Measurements from ENCODE around the gene IL17RD. TPM values are rescaled to one million over a fixed set of nuclear protein-coding genes. Genes with fewer than 3 reads are reported as not detected.

The IL17RD gene
- total RNA-seq, 1 experiment from 2014 or later, result 3.5 TPM

GRCh38 chr3:57169108-57169507 lies 4.0 kb upstream of the IL17RD start:
- DNase-seq (ENCODE audit: low read depth, low spot score), result no peak
- ChIA-PET CTCF (interaction anchor here (0.5 kb wide), 1 partner anchor 10 kb away, joined by 3 read pairs; no protein-coding TSS in a partner anchor), POLR2A (no interaction called here)
- in situ Hi-C loops (cut with HindIII; ENCODE audit: low pct_unique_long_range_greater_than_20kb, low sequenced_read_pairs) (no loop called here), intact Hi-C loops (cut with micrococcal nuclease; ENCODE audit: unreplicated experiment) (no loop called here)
- H3K27me3 ChIP-seq (ENCODE audit: control insufficient read depth, insufficient read depth, low read length), result no peaks in the 10 kb centered on the region
- peaks cover 2% of the 10 kb centered on the region; the same call in 1 of the 2 replicates for H3K4me1 ChIP-seq (ENCODE audit: control insufficient read depth, insufficient read depth, low read length)
- H3K9me3 ChIP-seq (ENCODE audit: control insufficient read depth, insufficient read depth, low read depth, low read length), result no peaks in the 10 kb centered on the region
- no peak overlapping the region for H3K27ac ChIP-seq (ENCODE audit: low read length)
- ATAC-seq, result no peak
- H3K36me3 ChIP-seq (ENCODE audit: control insufficient read depth, insufficient read depth, low read length), result no peaks in the 10 kb centered on the region
- BruUV-seq (replicated peaks), result no TSS peak
- H3K4me3 ChIP-seq (ENCODE audit: low read depth in 2 of 2, low read length in 2 of 2), result no peak overlapping the region
- TF ChIP-seq TCF7L2 (IDR thresholded peaks at IDR 0.05; ENCODE audit: low read depth, low read length), result no peak
- TF ChIP-seq SIN3A (IDR thresholded peaks at IDR 0.05; ENCODE audit: borderline replicate concordance, insufficient read depth, low read depth, low read length), result no peak
- no peak for TF ChIP-seq CTCF (IDR thresholded peaks at IDR 0.05)
- TF ChIP-seq REST (IDR thresholded peaks at IDR 0.05; ENCODE audit: insufficient read depth in 1 of 2, low read depth in 2 of 2, low read length in 1 of 2), result no peak
- TF ChIP-seq POLR2AphosphoS5 (IDR thresholded peaks at IDR 0.05; ENCODE audit: low read depth, low read length), result no peak

GRCh38 chr3:57168151-57168550 lies 3.0 kb upstream of the IL17RD start:
- Histone ChIP-seq H3K9me3 (ENCODE audit: control insufficient read depth, insufficient read depth, low read depth, low read length) (no peaks in the 10 kb centered on the region), H3K27ac (ENCODE audit: low read length) (no peak overlapping the region), H3K4me3 (ENCODE audit: low read depth in 2 of 2, low read length in 2 of 2) (no peak overlapping the region), H3K36me3 (ENCODE audit: control insufficient read depth, insufficient read depth, low read length) (no peaks in the 10 kb centered on the region), H3K4me1 (ENCODE audit: control insufficient read depth, insufficient read depth, low read length) (peaks cover 2% of the 10 kb centered on the region; the same call in 1 of the 2 replicates), H3K27me3 (ENCODE audit: control insufficient read depth, insufficient read depth, low read length) (no peaks in the 10 kb centered on the region)
- ATAC-seq (no peak), DNase-seq (ENCODE audit: low read depth, low spot score) (no peak)
- ChIA-PET CTCF (no interaction called here), POLR2A (no interaction called here)
- TF ChIP-seq CTCF (IDR thresholded peaks at IDR 0.05), result no peak
- no TSS peak for BruUV-seq (replicated peaks)
- intact Hi-C loops (cut with micrococcal nuclease; ENCODE audit: unreplicated experiment) (no loop called here), in situ Hi-C loops (cut with HindIII; ENCODE audit: low pct_unique_long_range_greater_than_20kb, low sequenced_read_pairs) (no loop called here)

GRCh38 chr3:57166660-57167059 lies 1.5 kb upstream of the IL17RD start:
- BruUV-seq (replicated peaks), result no TSS peak
- no peak overlapping the region for H3K27ac ChIP-seq (ENCODE audit: low read length)
- no peaks in the 10 kb centered on the region for H3K36me3 ChIP-seq (ENCODE audit: control insufficient read depth, insufficient read depth, low read length)
- POLR2A ChIA-PET, result no interaction called here
- ATAC-seq, result no peak
- intact Hi-C loops (cut with micrococcal nuclease; ENCODE audit: unreplicated experiment), result no loop called here
- DNase-seq (ENCODE audit: low read depth, low spot score), result no peak
- in situ Hi-C loops (cut with HindIII; ENCODE audit: low pct_unique_long_range_greater_than_20kb, low sequenced_read_pairs), result no loop called here
- H3K4me1 ChIP-seq (ENCODE audit: control insufficient read depth, insufficient read depth, low read length), result peaks cover 2% of the 10 kb centered on the region; the same call in 1 of the 2 replicates
- CTCF ChIA-PET, result no interaction called here
- H3K9me3 ChIP-seq (ENCODE audit: control insufficient read depth, insufficient read depth, low read depth, low read length), result no peaks in the 10 kb centered on the region
- no peak for TF ChIP-seq POLR2AphosphoS5 (IDR thresholded peaks at IDR 0.05; ENCODE audit: low read depth, low read length)
- no peak for TF ChIP-seq REST (IDR thresholded peaks at IDR 0.05; ENCODE audit: insufficient read depth in 1 of 2, low read depth in 2 of 2, low read length in 1 of 2)
- no peak for TF ChIP-seq SIN3A (IDR thresholded peaks at IDR 0.05; ENCODE audit: borderline replicate concordance, insufficient read depth, low read depth, low read length)
- no peak for TF ChIP-seq TCF7L2 (IDR thresholded peaks at IDR 0.05; ENCODE audit: low read depth, low read length)
- TF ChIP-seq CTCF (IDR thresholded peaks at IDR 0.05), result no peak
- no peaks in the 10 kb centered on the region for H3K27me3 ChIP-seq (ENCODE audit: control insufficient read depth, insufficient read depth, low read length)
- no peak overlapping the region for H3K4me3 ChIP-seq (ENCODE audit: low read depth in 2 of 2, low read length in 2 of 2)

Data from Panc1 (cell line).